ENCODE results near the gene C11orf86.

C11orf86 gene

GRCh38 chr11:66937193-66937733 lies 37.8 kb upstream of the C11orf86 start:
- TF ChIP-seq TCF12 (IDR thresholded peaks at IDR 0.05; ENCODE audit: low read depth) (no peak), TEAD4 (IDR thresholded peaks at IDR 0.05) (no peak), TAF1 (IDR thresholded peaks at IDR 0.05; ENCODE audit: low read depth) (no peak), ZBTB7A (IDR thresholded peaks at IDR 0.05; ENCODE audit: low read depth) (no peak)

GRCh38 chr11:66938582-66939135 lies 36.4 kb upstream of the C11orf86 start:
- TF ChIP-seq USF1 (IDR thresholded peaks at IDR 0.05) (no peak), EP300 (IDR thresholded peaks at IDR 0.05; ENCODE audit: borderline replicate concordance) (no peak), RAD21 (IDR thresholded peaks at IDR 0.05; ENCODE audit: low read depth) (no peak), EGR1 (IDR thresholded peaks at IDR 0.05) (no peak), TAF1 (IDR thresholded peaks at IDR 0.05; ENCODE audit: low read depth) (no peak)
- TF ChIP-seq, protein P1, sequence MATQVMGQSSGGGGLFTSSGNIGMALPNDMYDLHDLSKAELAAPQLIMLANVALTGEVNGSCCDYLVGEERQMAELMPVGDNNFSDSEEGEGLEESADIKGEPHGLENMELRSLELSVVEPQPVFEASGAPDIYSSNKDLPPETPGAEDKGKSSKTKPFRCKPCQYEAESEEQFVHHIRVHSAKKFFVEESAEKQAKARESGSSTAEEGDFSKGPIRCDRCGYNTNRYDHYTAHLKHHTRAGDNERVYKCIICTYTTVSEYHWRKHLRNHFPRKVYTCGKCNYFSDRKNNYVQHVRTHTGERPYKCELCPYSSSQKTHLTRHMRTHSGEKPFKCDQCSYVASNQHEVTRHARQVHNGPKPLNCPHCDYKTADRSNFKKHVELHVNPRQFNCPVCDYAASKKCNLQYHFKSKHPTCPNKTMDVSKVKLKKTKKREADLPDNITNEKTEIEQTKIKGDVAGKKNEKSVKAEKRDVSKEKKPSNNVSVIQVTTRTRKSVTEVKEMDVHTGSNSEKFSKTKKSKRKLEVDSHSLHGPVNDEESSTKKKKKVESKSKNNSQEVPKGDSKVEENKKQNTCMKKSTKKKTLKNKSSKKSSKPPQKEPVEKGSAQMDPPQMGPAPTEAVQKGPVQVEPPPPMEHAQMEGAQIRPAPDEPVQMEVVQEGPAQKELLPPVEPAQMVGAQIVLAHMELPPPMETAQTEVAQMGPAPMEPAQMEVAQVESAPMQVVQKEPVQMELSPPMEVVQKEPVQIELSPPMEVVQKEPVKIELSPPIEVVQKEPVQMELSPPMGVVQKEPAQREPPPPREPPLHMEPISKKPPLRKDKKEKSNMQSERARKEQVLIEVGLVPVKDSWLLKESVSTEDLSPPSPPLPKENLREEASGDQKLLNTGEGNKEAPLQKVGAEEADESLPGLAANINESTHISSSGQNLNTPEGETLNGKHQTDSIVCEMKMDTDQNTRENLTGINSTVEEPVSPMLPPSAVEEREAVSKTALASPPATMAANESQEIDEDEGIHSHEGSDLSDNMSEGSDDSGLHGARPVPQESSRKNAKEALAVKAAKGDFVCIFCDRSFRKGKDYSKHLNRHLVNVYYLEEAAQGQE (IDR thresholded peaks at IDR 0.05; ENCODE audit: low read depth): no peak

- TF ChIP-seq NFIC (IDR thresholded peaks at IDR 0.05) (no peak), CREB1 (IDR thresholded peaks at IDR 0.05; ENCODE audit: low read depth) (peak; percentile 53; the same call in 1 of the 2 replicates), TEAD4 (IDR thresholded peaks at IDR 0.05) (0 out of 2 replicates have a peak, but pooled peaks have one; percentile 29), USF1 (IDR thresholded peaks at IDR 0.05) (no peak), CEBPB (IDR thresholded peaks at IDR 0.05) (no peak)
Measured at GRCh38 chr11:66950112-66950535, 25.0 kb upstream of the C11orf86 start.

GRCh38 chr11:66951135-66951534 lies 24.0 kb upstream of the C11orf86 start:
- TF ChIP-seq EGR1 (IDR thresholded peaks at IDR 0.05): no peak
- no peak for TF ChIP-seq CEBPB (IDR thresholded peaks at IDR 0.05)
- TF ChIP-seq, protein P1 (IDR thresholded peaks at IDR 0.05; ENCODE audit: low read depth): no peak
- no peak for TF ChIP-seq ZBTB7A (IDR thresholded peaks at IDR 0.05; ENCODE audit: low read depth)
- no peak for TF ChIP-seq USF1 (IDR thresholded peaks at IDR 0.05)
- no peak for TF ChIP-seq TEAD4 (IDR thresholded peaks at IDR 0.05)
- no peak for TF ChIP-seq EP300 (IDR thresholded peaks at IDR 0.05; ENCODE audit: borderline replicate concordance)
- no peak for TF ChIP-seq CREB1 (IDR thresholded peaks at IDR 0.05; ENCODE audit: low read depth)
- TF ChIP-seq TAF1 (IDR thresholded peaks at IDR 0.05; ENCODE audit: low read depth): no peak
- TF ChIP-seq YY1 (IDR thresholded peaks at IDR 0.05; ENCODE audit: low read depth): no peak

DNA sequence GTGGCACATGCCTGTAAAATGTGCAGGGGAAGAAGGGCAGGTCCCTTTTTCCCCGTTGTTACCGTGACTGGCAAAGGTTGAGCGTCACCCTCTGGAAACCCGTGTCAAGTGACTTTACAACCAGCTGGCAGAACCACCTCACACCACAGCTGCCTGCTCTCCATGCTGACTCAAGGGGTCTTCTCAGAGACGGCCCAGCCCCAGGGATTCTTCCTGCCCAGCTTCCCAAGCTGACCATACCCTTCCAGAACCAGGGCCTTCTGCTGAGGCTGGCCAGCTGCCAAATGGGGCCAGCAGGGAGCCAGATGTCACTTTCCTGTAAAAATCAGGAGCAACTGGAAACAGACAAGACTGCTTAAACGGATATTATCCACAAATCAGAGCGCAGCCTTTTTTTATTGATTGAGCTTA lies 23.2 kb upstream of the C11orf86 start:
- TF ChIP-seq YY1 (IDR thresholded peaks at IDR 0.05; ENCODE audit: low read depth) (no peak), NFIC (IDR thresholded peaks at IDR 0.05) (peak; percentile 65), MAX (IDR thresholded peaks at IDR 0.05) (no peak)

DNA sequence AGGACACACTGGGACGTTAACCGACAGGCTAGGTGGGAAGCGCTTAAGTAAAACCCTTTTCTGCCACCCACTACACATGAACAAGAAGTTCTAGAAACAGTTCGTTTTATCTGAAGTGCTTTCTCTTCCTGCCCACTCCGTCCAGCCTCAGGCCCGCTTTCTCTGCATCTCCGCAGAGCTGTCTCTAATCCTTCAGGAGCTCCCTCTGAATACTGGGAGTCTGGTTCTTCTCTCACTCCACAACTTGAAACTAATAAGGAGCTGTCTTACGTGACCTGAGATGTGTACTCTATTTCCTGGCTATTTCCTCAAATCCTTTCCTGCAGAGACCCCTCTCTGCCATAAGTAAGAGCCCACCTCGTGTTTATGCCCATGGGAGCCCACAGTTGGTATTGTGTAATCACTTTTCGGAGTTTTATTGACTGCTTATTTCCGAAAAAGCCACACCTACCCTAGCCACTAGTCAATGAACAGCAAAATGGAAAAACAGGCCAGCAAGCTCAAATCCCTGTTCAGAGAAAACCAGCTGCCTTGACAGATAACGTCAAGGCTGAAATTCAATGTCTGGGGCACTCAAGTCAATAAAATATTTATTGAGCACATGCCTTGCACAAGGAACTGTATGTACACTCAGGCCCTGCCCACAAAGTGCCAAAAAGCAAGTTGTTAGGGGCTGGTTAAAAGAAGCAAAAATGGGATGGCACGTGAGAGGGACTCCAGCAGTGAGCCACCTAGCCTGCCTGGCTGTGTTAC lies 21.8 kb upstream of the C11orf86 start:
- no peak for TF ChIP-seq MAX (IDR thresholded peaks at IDR 0.05)
- no peak for TF ChIP-seq YY1 (IDR thresholded peaks at IDR 0.05; ENCODE audit: low read depth)
- TF ChIP-seq, protein P1 (IDR thresholded peaks at IDR 0.05; ENCODE audit: low read depth): no peak
- TF ChIP-seq CREB1 (IDR thresholded peaks at IDR 0.05; ENCODE audit: low read depth): no peak
- TF ChIP-seq CEBPB (IDR thresholded peaks at IDR 0.05): no peak
- TF ChIP-seq EP300 (IDR thresholded peaks at IDR 0.05; ENCODE audit: borderline replicate concordance): no peak
- no peak for TF ChIP-seq EGR1 (IDR thresholded peaks at IDR 0.05)
- TF ChIP-seq NFIC (IDR thresholded peaks at IDR 0.05): no peak
- no peak for TF ChIP-seq ZBTB7A (IDR thresholded peaks at IDR 0.05; ENCODE audit: low read depth)
- no peak for TF ChIP-seq FOXM1 (IDR thresholded peaks at IDR 0.05; ENCODE audit: borderline replicate concordance, low read depth)
- TF ChIP-seq USF1 (IDR thresholded peaks at IDR 0.05): no peak
- TF ChIP-seq RAD21 (IDR thresholded peaks at IDR 0.05; ENCODE audit: low read depth): no peak

All from Ishikawa (cell line).